Right atrium auricular region (tissue), 2 donors: ENCODE data around the gene FOXL3. TPM values are rescaled to one million over a fixed set of nuclear protein-coding genes. Genes with fewer than 3 reads are reported as not detected.

ENCODE experiments used
- DNase-seq: peaks from one replicate; pipeline ENCODE4 v3.0.0-alpha.2; 2019; ENCODE audit warnings: low spot score
- H3K27ac ChIP-seq, 2 donors: fragments of 200-600 bp; sonication (generic); 1 replicate in 1 of 2; 2 replicates in 1 of 2; pipeline ENCODE4 v1.5.1; 2016 to 2019
- H3K27me3 ChIP-seq, 2 donors: fragments of 200-600 bp; sonication (generic); one replicate each; pipeline versions ENCODE4 v1.5.1 to v1.6.0; 2017 to 2019
- H3K36me3 ChIP-seq: fragments of 200-600 bp; sonication (generic); one replicate; pipeline ENCODE4 v1.5.1; 2016
- H3K4me1 ChIP-seq, 2 donors: fragments of 200-600 bp; sonication (generic); one replicate each; pipeline versions ENCODE4 v1.5.1 to v1.6.0; 2017 to 2019
- H3K4me3 ChIP-seq, 2 donors: fragments of 200-600 bp; sonication (generic); 1 replicate in 1 of 2; 2 replicates in 1 of 2; pipeline ENCODE4 v1.5.1; 2017 to 2019; ENCODE audit warnings: mild to moderate bottlenecking in 1 of 2, moderate library complexity in 1 of 2
- H3K9me3 ChIP-seq, 2 donors: fragments of 200-600 bp; sonication (generic); one replicate each; pipeline ENCODE4 v1.5.1; 2019
- total RNA-seq, 2 donors: library from RNA; depleted of rRNA; stranded (reverse); fragments of >200 nt; gene quantifications; one replicate each; pipeline ENCODE4 v1.1.0, GENCODE V29; 2016
- TF ChIP-seq, protein P1 (sequence below), 2 donors: fragments of 200-600 bp; sonication (generic); IDR thresholded peaks; one replicate each; pipeline ENCODE4 v1.5.1; 2019; ENCODE audit warnings: antibody characterized with exemption in 2 of 2

Gene FOXL3
- total RNA-seq, 2 donors from 2014 or later, result not detected

DNA sequence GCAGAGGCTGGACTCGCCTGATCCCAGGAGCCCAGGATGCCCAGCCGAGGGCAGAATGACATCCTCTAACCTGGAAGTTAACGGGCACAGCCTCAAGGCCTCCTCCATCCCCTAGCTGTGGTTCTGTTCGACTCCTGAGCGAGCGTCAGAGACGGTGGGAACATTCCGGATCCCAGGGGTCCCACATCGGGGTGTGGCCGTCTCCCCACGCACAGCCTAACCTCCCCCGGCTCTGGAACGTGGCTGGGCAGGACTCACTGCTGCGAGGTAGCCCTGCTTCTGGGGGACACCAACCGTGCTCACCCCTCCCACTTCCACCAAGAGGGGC lies 8.4 kb downstream of the FOXL3 start:
- H3K4me1 ChIP-seq, result no peaks in the 10 kb centered on the region
- no peak overlapping the region for H3K27ac ChIP-seq
- H3K9me3 ChIP-seq, result no peaks in the 10 kb centered on the region
- H3K4me3 ChIP-seq, result no peak overlapping the region
- H3K27me3 ChIP-seq, result no peaks in the 10 kb centered on the region
- DNase-seq, result no peak
- H3K36me3 ChIP-seq, result no peaks in the 10 kb centered on the region
- TF ChIP-seq, protein P1, sequence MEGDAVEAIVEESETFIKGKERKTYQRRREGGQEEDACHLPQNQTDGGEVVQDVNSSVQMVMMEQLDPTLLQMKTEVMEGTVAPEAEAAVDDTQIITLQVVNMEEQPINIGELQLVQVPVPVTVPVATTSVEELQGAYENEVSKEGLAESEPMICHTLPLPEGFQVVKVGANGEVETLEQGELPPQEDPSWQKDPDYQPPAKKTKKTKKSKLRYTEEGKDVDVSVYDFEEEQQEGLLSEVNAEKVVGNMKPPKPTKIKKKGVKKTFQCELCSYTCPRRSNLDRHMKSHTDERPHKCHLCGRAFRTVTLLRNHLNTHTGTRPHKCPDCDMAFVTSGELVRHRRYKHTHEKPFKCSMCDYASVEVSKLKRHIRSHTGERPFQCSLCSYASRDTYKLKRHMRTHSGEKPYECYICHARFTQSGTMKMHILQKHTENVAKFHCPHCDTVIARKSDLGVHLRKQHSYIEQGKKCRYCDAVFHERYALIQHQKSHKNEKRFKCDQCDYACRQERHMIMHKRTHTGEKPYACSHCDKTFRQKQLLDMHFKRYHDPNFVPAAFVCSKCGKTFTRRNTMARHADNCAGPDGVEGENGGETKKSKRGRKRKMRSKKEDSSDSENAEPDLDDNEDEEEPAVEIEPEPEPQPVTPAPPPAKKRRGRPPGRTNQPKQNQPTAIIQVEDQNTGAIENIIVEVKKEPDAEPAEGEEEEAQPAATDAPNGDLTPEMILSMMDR (IDR thresholded peaks at IDR 0.05), result no peak

DNA sequence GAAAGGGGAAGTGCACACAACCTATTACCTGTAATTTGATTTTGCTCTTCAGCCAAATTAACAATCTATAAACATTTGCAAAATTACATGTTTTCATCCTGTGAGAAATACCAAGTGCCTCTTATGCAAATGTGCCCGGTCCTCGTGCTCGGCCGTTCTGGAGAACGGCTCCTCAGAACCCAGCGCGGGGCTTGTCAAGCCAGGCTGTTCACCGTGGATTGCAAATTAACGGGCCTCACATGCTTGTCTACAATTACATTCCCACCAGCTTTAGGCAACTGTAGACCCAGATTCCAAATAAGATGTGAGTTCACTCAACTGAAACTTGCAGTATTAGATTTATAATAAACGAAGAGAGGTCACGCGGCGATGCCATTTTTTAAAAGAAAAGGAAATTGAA lies 8.8 kb downstream of the FOXL3 start:
- H3K9me3 ChIP-seq, result no peaks in the 10 kb centered on the region
- TF ChIP-seq, protein P1 (IDR thresholded peaks at IDR 0.05), result no peak
- no peak overlapping the region for H3K27ac ChIP-seq
- H3K27me3 ChIP-seq, result no peaks in the 10 kb centered on the region
- no peak for DNase-seq
- no peak overlapping the region for H3K4me3 ChIP-seq
- no peaks in the 10 kb centered on the region for H3K4me1 ChIP-seq
- no peaks in the 10 kb centered on the region for H3K36me3 ChIP-seq

DNA sequence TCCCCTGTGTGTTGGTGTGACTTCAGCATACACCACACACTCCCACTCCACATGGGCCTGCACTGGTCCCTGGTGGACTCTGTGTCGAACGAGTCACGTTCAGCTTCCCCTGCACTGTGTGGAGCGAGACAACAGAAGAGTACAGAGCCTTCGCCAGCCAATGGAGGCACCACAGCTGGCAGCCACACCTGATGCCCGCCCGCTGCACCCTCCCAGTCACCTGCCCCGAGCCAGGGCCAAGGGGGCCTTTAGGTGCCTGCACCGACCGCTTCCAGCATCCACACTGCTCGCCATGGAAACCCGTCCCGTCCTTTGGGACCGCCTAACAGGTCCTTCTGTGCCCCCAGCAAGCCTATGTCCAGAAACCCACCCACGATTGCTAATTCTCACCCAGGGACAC lies 9.2 kb downstream of the FOXL3 start:
- TF ChIP-seq, protein P1 (IDR thresholded peaks at IDR 0.05), result no peak
- no peaks in the 10 kb centered on the region for H3K9me3 ChIP-seq
- no peak overlapping the region for H3K4me3 ChIP-seq
- H3K27ac ChIP-seq, result no peak overlapping the region
- H3K36me3 ChIP-seq, result no peaks in the 10 kb centered on the region
- H3K27me3 ChIP-seq, result no peaks in the 10 kb centered on the region
- no peak for DNase-seq
- no peaks in the 10 kb centered on the region for H3K4me1 ChIP-seq

DNA sequence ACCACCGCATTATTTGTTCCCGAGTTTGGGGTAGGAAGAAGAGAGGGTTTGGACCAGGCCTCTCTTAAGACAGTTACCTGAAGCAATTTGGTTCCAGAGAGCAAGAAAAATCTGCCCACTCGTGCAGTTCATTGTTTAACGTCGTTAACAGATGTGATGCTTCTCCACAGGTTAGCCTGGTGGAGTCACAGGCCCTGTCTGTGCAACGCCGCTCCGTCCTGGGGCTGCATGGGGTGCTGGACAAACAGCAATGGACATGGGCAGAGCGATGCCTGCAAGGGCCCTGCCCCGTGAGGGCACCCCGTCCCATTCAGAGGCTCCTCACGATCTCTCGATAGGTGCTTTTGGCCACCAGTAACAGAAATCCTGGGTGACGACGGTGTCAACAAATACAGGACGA lies 9.7 kb downstream of the FOXL3 start:
- Histone ChIP-seq H3K9me3 (no peaks in the 10 kb centered on the region), H3K4me3 (no peak overlapping the region), H3K27me3 (no peaks in the 10 kb centered on the region), H3K27ac (no peak overlapping the region), H3K4me1 (no peaks in the 10 kb centered on the region), H3K36me3 (no peaks in the 10 kb centered on the region)
- TF ChIP-seq, protein P1 (IDR thresholded peaks at IDR 0.05), result no peak
- no peak for DNase-seq

DNA sequence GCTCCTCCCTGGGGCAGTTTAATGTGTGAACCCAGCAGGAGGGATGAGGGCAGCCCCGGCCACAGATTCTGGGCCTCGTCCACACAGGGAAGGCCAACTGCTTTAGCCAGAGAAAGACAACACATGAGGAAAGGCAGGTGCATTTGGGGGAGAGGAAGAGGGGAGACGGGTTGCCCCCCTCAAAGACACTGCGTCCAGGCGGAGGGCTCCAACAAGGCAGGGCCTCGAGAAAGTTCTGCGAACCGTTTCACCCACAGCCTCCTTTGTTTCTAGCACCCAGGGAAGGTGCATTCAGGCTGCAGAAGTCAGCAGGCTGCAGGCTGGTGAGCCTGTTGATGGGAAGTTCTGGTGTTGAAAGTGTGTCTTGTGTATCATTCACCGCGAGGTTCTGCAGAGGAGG lies 10.1 kb downstream of the FOXL3 start:
- Histone ChIP-seq H3K27ac (no peak overlapping the region), H3K27me3 (no peaks in the 10 kb centered on the region), H3K36me3 (no peaks in the 10 kb centered on the region), H3K9me3 (no peaks in the 10 kb centered on the region), H3K4me3 (no peak overlapping the region), H3K4me1 (no peaks in the 10 kb centered on the region)
- no peak for DNase-seq
- TF ChIP-seq, protein P1 (IDR thresholded peaks at IDR 0.05), result no peak

DNA sequence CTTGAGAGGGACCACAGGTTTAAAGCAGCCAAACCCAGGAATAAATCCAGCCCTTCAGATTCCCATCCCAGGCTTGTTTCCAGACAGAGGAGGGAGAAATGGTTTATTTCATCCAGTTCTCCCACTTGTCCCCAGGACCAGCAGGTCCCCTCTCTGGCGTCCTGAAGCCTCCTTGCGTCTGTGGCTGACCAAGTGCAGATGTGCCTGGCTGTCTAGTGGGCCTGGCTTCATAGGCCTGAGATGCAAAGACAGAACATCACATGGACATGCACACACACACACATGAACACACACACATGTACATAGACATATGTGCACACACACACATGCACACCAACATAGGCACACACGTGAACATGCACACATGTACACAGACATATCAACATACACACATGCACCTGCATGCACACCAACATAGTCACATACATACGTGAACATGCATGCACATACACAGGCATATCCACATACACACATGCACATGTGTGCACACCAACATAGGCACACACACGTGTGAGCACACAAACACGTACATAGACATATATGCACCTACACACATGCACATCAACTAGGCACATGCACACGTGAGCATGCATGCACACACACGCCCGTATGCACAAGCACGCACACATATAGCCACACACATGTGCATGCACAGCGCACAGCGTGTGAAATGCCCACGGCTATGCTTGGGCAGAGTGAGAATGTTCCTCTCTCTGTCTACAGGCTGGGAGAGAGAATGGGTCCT lies 10.7 kb downstream of the FOXL3 start:
- no peak for DNase-seq

More for the DNA sequence above, 10.7 kb downstream of the FOXL3 start:
- no peak overlapping the region for H3K27ac ChIP-seq
- TF ChIP-seq, protein P1 (IDR thresholded peaks at IDR 0.05), result no peak
- no peaks in the 10 kb centered on the region for H3K9me3 ChIP-seq
- H3K4me3 ChIP-seq, result no peak overlapping the region
- no peaks in the 10 kb centered on the region for H3K4me1 ChIP-seq
- no peaks in the 10 kb centered on the region for H3K36me3 ChIP-seq
- no peaks in the 10 kb centered on the region for H3K27me3 ChIP-seq
